ENCODE data around the gene ETV1.

The ETV1 gene

GRCh38 chr7:13878154-13878553 is 111.3 kb downstream of the ETV1 start:
- no peak for DNase-seq (ENCODE audit: low read depth in 1 of 2, low spot score in 1 of 2)
- no peak overlapping the region for H3K27ac ChIP-seq (replicated peaks)
- no peak for TF ChIP-seq SPI1 (IDR thresholded peaks at IDR 0.05; ENCODE audit: borderline replicate concordance, low read depth)
- TF ChIP-seq POLR2AphosphoS5 (IDR thresholded peaks at IDR 0.05; ENCODE audit: low read depth): no peak
- TF ChIP-seq GABPA (IDR thresholded peaks at IDR 0.05; ENCODE audit: low read depth): no peak
- TF ChIP-seq CTCF (IDR thresholded peaks at IDR 0.05; ENCODE audit: insufficient read depth, low read length): no peak
- no peak overlapping the region for H3K4me3 ChIP-seq (replicated peaks; ENCODE audit: insufficient read depth, low read length)
- peaks cover 2% of the 10 kb centered on the region for H3K27me3 ChIP-seq (ENCODE audit: insufficient read depth, poor library complexity, severe bottlenecking)

- TF ChIP-seq SPI1 (IDR thresholded peaks at IDR 0.05; ENCODE audit: borderline replicate concordance, low read depth) (no peak), REST (IDR thresholded peaks at IDR 0.05; ENCODE audit: insufficient replicate concordance, low read depth) (no peak), CTCF (IDR thresholded peaks at IDR 0.05; ENCODE audit: insufficient read depth, low read length) (no peak), GABPA (IDR thresholded peaks at IDR 0.05; ENCODE audit: low read depth) (no peak), POLR2AphosphoS5 (IDR thresholded peaks at IDR 0.05; ENCODE audit: low read depth) (no peak)
Observed at GRCh38 chr7:13875496-13876074, 113.9 kb downstream of the ETV1 start.

GRCh38 chr7:13874783-13875182 is 114.7 kb downstream of the ETV1 start:
- H3K27me3 ChIP-seq (ENCODE audit: insufficient read depth, poor library complexity, severe bottlenecking): no peaks in the 10 kb centered on the region
- no peak overlapping the region for H3K4me3 ChIP-seq (replicated peaks; ENCODE audit: insufficient read depth, low read length)
- no peak for DNase-seq (ENCODE audit: low read depth in 1 of 2, low spot score in 1 of 2)
- no peak overlapping the region for H3K27ac ChIP-seq (replicated peaks)
- TF ChIP-seq POLR2AphosphoS5 (IDR thresholded peaks at IDR 0.05; ENCODE audit: low read depth): no peak
- no peak for TF ChIP-seq REST (IDR thresholded peaks at IDR 0.05; ENCODE audit: insufficient replicate concordance, low read depth)
- TF ChIP-seq SPI1 (IDR thresholded peaks at IDR 0.05; ENCODE audit: borderline replicate concordance, low read depth): no peak
- no peak for TF ChIP-seq GABPA (IDR thresholded peaks at IDR 0.05; ENCODE audit: low read depth)
- no peak for TF ChIP-seq CTCF (IDR thresholded peaks at IDR 0.05; ENCODE audit: insufficient read depth, low read length)

More at GRCh38 chr7:13875496-13876074, 113.9 kb downstream of the ETV1 start:
- Histone ChIP-seq H3K27ac (replicated peaks) (no peak overlapping the region), H3K4me3 (replicated peaks; ENCODE audit: insufficient read depth, low read length) (no peak overlapping the region), H3K27me3 (ENCODE audit: insufficient read depth, poor library complexity, severe bottlenecking) (peaks cover under 1% of the 10 kb centered on the region)
- no peak for DNase-seq (ENCODE audit: low read depth in 1 of 2, low spot score in 1 of 2)

GRCh38 chr7:13872709-13873108 is 116.8 kb downstream of the ETV1 start:
- no peak for DNase-seq (ENCODE audit: low read depth in 1 of 2, low spot score in 1 of 2)
- no peaks in the 10 kb centered on the region for H3K27me3 ChIP-seq (ENCODE audit: insufficient read depth, poor library complexity, severe bottlenecking)
- H3K4me3 ChIP-seq (replicated peaks; ENCODE audit: insufficient read depth, low read length): no peak overlapping the region
- H3K27ac ChIP-seq (replicated peaks): no peak overlapping the region
- TF ChIP-seq POLR2AphosphoS5 (IDR thresholded peaks at IDR 0.05; ENCODE audit: low read depth): no peak
- no peak for TF ChIP-seq CTCF (IDR thresholded peaks at IDR 0.05; ENCODE audit: insufficient read depth, low read length)
- no peak for TF ChIP-seq REST (IDR thresholded peaks at IDR 0.05; ENCODE audit: insufficient replicate concordance, low read depth)
- TF ChIP-seq GABPA (IDR thresholded peaks at IDR 0.05; ENCODE audit: low read depth): no peak
- TF ChIP-seq SPI1 (IDR thresholded peaks at IDR 0.05; ENCODE audit: borderline replicate concordance, low read depth): no peak
